Measurements from ENCODE around the gene PRKG1. TPM values are rescaled to one million over a fixed set of nuclear protein-coding genes. Genes with fewer than 3 reads are reported as not detected.

The PRKG1 gene
- total RNA-seq, 2 donors from 2014 or later, result 17.8 to 31.1 TPM

GRCh38 chr10:51832652-51833383, 758.5 kb downstream of the PRKG1 start:
- no peaks in the 10 kb centered on the region for H3K27me3 ChIP-seq
- TF ChIP-seq CTCF (IDR thresholded peaks at IDR 0.05), result no peak
- H3K4me1 ChIP-seq, result no peaks in the 10 kb centered on the region
- no peaks in the 10 kb centered on the region for H3K36me3 ChIP-seq
- H3K4me3 ChIP-seq, result no peak overlapping the region
- DNase-seq (ENCODE audit: low spot score), result no peak
- H3K9me3 ChIP-seq, result peaks cover 3 to 9% of the 10 kb centered on the region in 2 donors
- no peak overlapping the region for H3K27ac ChIP-seq

DNA sequence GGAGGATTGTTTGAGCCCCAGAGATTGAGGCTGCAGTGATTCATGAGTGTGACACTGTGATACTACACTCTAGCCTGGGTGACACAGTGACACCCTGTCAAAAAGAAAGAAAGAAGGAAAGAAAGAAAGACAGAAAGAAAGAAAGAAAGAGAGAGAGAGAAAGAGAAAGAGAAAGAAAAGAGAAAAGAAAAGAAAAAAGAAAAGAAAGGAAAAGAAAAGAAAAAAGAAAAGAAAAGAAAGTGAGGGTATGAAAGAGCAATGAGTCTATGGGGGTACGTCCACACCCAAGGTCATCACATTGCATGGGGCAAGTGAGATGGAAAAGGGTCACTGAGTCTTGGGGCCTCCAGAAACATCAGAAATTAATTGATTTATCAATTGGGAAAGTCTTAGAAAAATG, 760.3 kb downstream of the PRKG1 start:
- no peak for DNase-seq (ENCODE audit: low spot score)
- no peak for TF ChIP-seq CTCF (IDR thresholded peaks at IDR 0.05)
- H3K27ac ChIP-seq, result no peak overlapping the region
- H3K4me1 ChIP-seq, result no peaks in the 10 kb centered on the region
- H3K4me3 ChIP-seq, result no peak overlapping the region
- H3K36me3 ChIP-seq, result no peaks in the 10 kb centered on the region
- no peaks in the 10 kb centered on the region for H3K27me3 ChIP-seq
- H3K9me3 ChIP-seq, result peaks cover 0 to 9% of the 10 kb centered on the region in 2 donors

DNA sequence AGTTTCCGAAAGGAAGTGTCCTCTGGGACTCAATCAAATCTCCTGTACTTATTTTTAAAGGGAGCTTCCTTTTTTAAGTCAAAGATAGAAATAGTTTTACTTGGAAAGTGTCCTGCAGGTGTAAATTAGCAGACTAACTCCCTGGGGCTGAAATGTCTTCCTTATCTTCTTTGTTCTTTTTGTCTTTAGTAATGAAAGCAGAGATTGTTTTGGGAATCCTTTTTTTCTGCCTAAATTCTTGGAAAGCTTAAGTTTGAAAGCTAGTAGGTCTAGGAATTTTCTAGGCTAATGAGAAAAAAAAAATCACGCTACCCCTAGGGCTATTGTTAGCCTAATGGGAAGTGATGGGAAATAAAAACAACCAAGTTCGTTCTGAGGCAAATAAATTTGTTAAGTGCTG, 764.2 kb downstream of the PRKG1 start:
- no peak for DNase-seq (ENCODE audit: low spot score)
- Histone ChIP-seq H3K9me3 (peaks cover 0 to 9% of the 10 kb centered on the region in 2 donors), H3K27ac (no peak overlapping the region), H3K36me3 (no peaks in the 10 kb centered on the region), H3K4me3 (no peak overlapping the region), H3K27me3 (no peaks in the 10 kb centered on the region), H3K4me1 (no peaks in the 10 kb centered on the region)
- TF ChIP-seq CTCF (IDR thresholded peaks at IDR 0.05), result no peak

- Histone ChIP-seq H3K27ac (no peak overlapping the region), H3K4me1 (no peaks in the 10 kb centered on the region), H3K9me3 (no peaks in the 10 kb centered on the region), H3K4me3 (no peak overlapping the region), H3K27me3 (no peaks in the 10 kb centered on the region), H3K36me3 (no peaks in the 10 kb centered on the region)
- no peak for TF ChIP-seq CTCF (IDR thresholded peaks at IDR 0.05)
- no peak for DNase-seq (ENCODE audit: low spot score)
Measured at GRCh38 chr10:51843966-51844365, 769.7 kb downstream of the PRKG1 start.

- H3K4me1 ChIP-seq, result no peaks in the 10 kb centered on the region
- H3K36me3 ChIP-seq, result no peaks in the 10 kb centered on the region
- no peak for TF ChIP-seq CTCF (IDR thresholded peaks at IDR 0.05)
- H3K4me3 ChIP-seq, result no peak overlapping the region
- H3K27ac ChIP-seq, result no peak overlapping the region
- no peaks in the 10 kb centered on the region for H3K9me3 ChIP-seq
- no peak for DNase-seq (ENCODE audit: low spot score)
- H3K27me3 ChIP-seq, result no peaks in the 10 kb centered on the region
Measured at GRCh38 chr10:51846856-51847506, 772.7 kb downstream of the PRKG1 start.

Measured in right atrium auricular region (tissue), 2 donors.